CD4-positive, CD25-positive, alpha-beta regulatory T cell (primary cell): ENCODE data around the gene SSR4. TPM values are rescaled to one million over a fixed set of nuclear protein-coding genes. Genes with fewer than 3 reads are reported as not detected.

ENCODE experiments used
- ATAC-seq, 2 donors: fragments of 150-1000 bp; cut with Tn5 transposase; one replicate each; pipeline ENCODE4 v1.10.0; 2021; ENCODE audit warnings: low read depth in 2 of 2, moderate number of reproducible peaks in 2 of 2, moderate library complexity in 1 of 2
- DNase-seq, 3 donors: peaks; one replicate each; pipeline versions ENCODE4 v3.0.0 to v3.0.0-alpha.2; 2012 to 2022; ENCODE audit warnings: mixed read lengths in 1 of 3
- H3K27ac ChIP-seq: one replicate; pipeline ENCODE4 v1.7.0; 2013; ENCODE audit warnings: mild to moderate bottlenecking, low read length; ENCODE audit not compliant: insufficient read depth, poor library complexity, severe bottlenecking
- H3K27me3 ChIP-seq: one replicate; pipeline ENCODE4 v1.7.0; 2013; ENCODE audit warnings: low read length; ENCODE audit not compliant: control insufficient read depth, insufficient read depth
- H3K36me3 ChIP-seq: one replicate; pipeline ENCODE4 v1.7.0; 2013; ENCODE audit warnings: mild to moderate bottlenecking, low read length, moderate library complexity; ENCODE audit not compliant: control insufficient read depth, insufficient read depth
- H3K4me1 ChIP-seq: 2 replicates; pipeline ENCODE4 v1.7.0; 2013; ENCODE audit warnings: mild to moderate bottlenecking, low read length; ENCODE audit not compliant: insufficient read depth, control insufficient read depth, poor library complexity, severe bottlenecking
- H3K4me3 ChIP-seq: one replicate; pipeline ENCODE4 v1.7.0; 2013; ENCODE audit warnings: low read depth, mild to moderate bottlenecking, low read length, moderate library complexity
- H3K9me3 ChIP-seq, 2 experiments: 1 replicate in 1 of 2; 2 replicates in 1 of 2; pipeline ENCODE4 v1.7.0; 2013; ENCODE audit warnings: low read length in 2 of 2, mild to moderate bottlenecking in 1 of 2, moderate library complexity in 1 of 2; ENCODE audit not compliant: control insufficient read depth in 2 of 2
- H3K27ac Mint-ChIP-seq, 3 donors: one replicate each; pipeline ENCODE4 v1.8.0; 2020 to 2022; ENCODE audit warnings: mild to moderate bottlenecking in 3 of 3, mixed read lengths in 3 of 3, moderate library complexity in 2 of 3
- H3K27me3 Mint-ChIP-seq: one replicate; pipeline ENCODE4 v1.8.0; 2022; ENCODE audit warnings: mild to moderate bottlenecking, mixed read lengths
- H3K36me3 Mint-ChIP-seq: one replicate; pipeline ENCODE4 v1.8.0; 2020; ENCODE audit warnings: mixed read lengths
- H3K4me1 Mint-ChIP-seq, 4 donors: one replicate each; pipeline ENCODE4 v1.8.0; 2020 to 2022; ENCODE audit warnings: mixed read lengths in 4 of 4, mild to moderate bottlenecking in 1 of 4
- H3K4me3 Mint-ChIP-seq, 4 donors: one replicate each; pipeline ENCODE4 v1.8.0; 2020 to 2022; ENCODE audit warnings: mild to moderate bottlenecking in 4 of 4, mixed read lengths in 4 of 4, moderate library complexity in 3 of 4
- H3K9me3 Mint-ChIP-seq, 7 donors: one replicate each; pipeline ENCODE4 v1.8.0; 2020 to 2022; ENCODE audit warnings: mixed read lengths in 7 of 7, mild to moderate bottlenecking in 3 of 7, moderate library complexity in 2 of 7
- polyA plus RNA-seq, 4 donors: library from polyadenylated mRNA; unstranded; fragments of 300-500 nt; fragmentation: Illumina TruSeq; gene quantifications; one replicate each; pipeline ENCODE4 v1.2.3, GENCODE V29; 2021
- total RNA-seq: library from RNA; stranded (reverse); gene quantifications from one replicate; pipeline ENCODE4 v1.2.3, GENCODE V29; 2022

The SSR4 gene
- total and polyA plus RNA-seq, 5 donors from 2014 or later: 155 to 475 (median 411) TPM

GRCh38 chrX:153761863-153762262, 32.6 kb upstream of the SSR4 start:
- Mint-ChIP-seq H3K4me1 (peaks cover 0 to 4% (median 0%) of the 10 kb centered on the region in 4 donors), H3K9me3 (no peaks in the 10 kb centered on the region), H3K27ac (no peak overlapping the region), H3K27me3 (no peaks in the 10 kb centered on the region), H3K4me3 (no peak overlapping the region), H3K36me3 (no peaks in the 10 kb centered on the region)
- Histone ChIP-seq H3K4me1 (no peaks in the 10 kb centered on the region), H3K27me3 (no peaks in the 10 kb centered on the region), H3K9me3 (no peaks in the 10 kb centered on the region), H3K4me3 (no peak overlapping the region), H3K27ac (no peak overlapping the region), H3K36me3 (no peaks in the 10 kb centered on the region)
- DNase-seq (no peak), ATAC-seq (no peak)

- no peak for ATAC-seq
- Histone ChIP-seq H3K9me3 (no peaks in the 10 kb centered on the region), H3K36me3 (no peaks in the 10 kb centered on the region), H3K27me3 (no peaks in the 10 kb centered on the region), H3K27ac (no peak overlapping the region), H3K4me3 (no peak overlapping the region), H3K4me1 (no peaks in the 10 kb centered on the region)
- Mint-ChIP-seq H3K4me1 (peaks cover 0 to 4% (median 0%) of the 10 kb centered on the region in 4 donors), H3K4me3 (no peak overlapping the region), H3K27me3 (no peaks in the 10 kb centered on the region), H3K36me3 (no peaks in the 10 kb centered on the region), H3K9me3 (no peaks in the 10 kb centered on the region), H3K27ac (peak overlapping the region in 1 of 3 donors; percentile 43)
- no peak for DNase-seq
These were observed 31.8 kb upstream of the SSR4 start for GRCh38 chrX:153762626-153763173.

GRCh38 chrX:153763298-153763932, 31.1 kb upstream of the SSR4 start:
- DNase-seq (no peak), ATAC-seq (no peak)
- H3K27me3 Mint-ChIP-seq: no peaks in the 10 kb centered on the region
- no peak overlapping the region for H3K27ac ChIP-seq
- H3K4me1 Mint-ChIP-seq: peaks cover 0 to 4% (median 0%) of the 10 kb centered on the region in 4 donors
- H3K27me3 ChIP-seq: no peaks in the 10 kb centered on the region
- H3K4me1 ChIP-seq: no peaks in the 10 kb centered on the region
- no peaks in the 10 kb centered on the region for H3K9me3 Mint-ChIP-seq
- H3K36me3 ChIP-seq: no peaks in the 10 kb centered on the region
- H3K9me3 ChIP-seq: no peaks in the 10 kb centered on the region
- no peaks in the 10 kb centered on the region for H3K36me3 Mint-ChIP-seq
- H3K4me3 ChIP-seq: no peak overlapping the region
- no peak overlapping the region for H3K27ac Mint-ChIP-seq
- H3K4me3 Mint-ChIP-seq: no peak overlapping the region

- Histone ChIP-seq H3K27me3 (no peaks in the 10 kb centered on the region), H3K9me3 (no peaks in the 10 kb centered on the region), H3K4me3 (no peak within 1 kb of the TSS), H3K27ac (no peak within 1 kb of the TSS), H3K4me1 (no peaks in the 10 kb centered on the region), H3K36me3 (no peaks in the 10 kb centered on the region)
- H3K36me3 Mint-ChIP-seq: no peaks in the 10 kb centered on the region
- H3K4me1 Mint-ChIP-seq: peaks cover 0 to 4% (median 0%) of the 10 kb centered on the region in 4 donors
- no peaks in the 10 kb centered on the region for H3K9me3 Mint-ChIP-seq
- no peaks in the 10 kb centered on the region for H3K27me3 Mint-ChIP-seq
- peak within 1 kb of the TSS in 1 of 4 donors; percentile 13 for H3K4me3 Mint-ChIP-seq
- DNase-seq: peak; percentile 64 to 71 (median 67)
- no peak within 1 kb of the TSS for H3K27ac Mint-ChIP-seq
- ATAC-seq: peak; percentile 77 to 85
These were observed 30.3 kb upstream of the SSR4 start, which contains the start of gene PLXNB3 for GRCh38 chrX:153763989-153764755. TSS of gene PLXNB3 (plus strand) at chrX:153764249. CDS start at chrX:153765536, 1,287 bp downstream.

- Histone ChIP-seq H3K27ac (no peak overlapping the region), H3K4me1 (no peaks in the 10 kb centered on the region), H3K27me3 (no peaks in the 10 kb centered on the region), H3K4me3 (no peak overlapping the region), H3K36me3 (no peaks in the 10 kb centered on the region), H3K9me3 (no peaks in the 10 kb centered on the region)
- ATAC-seq (no peak), DNase-seq (no peak)
- Mint-ChIP-seq H3K27ac (no peak overlapping the region), H3K36me3 (no peaks in the 10 kb centered on the region), H3K4me1 (peaks cover 0 to 4% (median 0%) of the 10 kb centered on the region in 4 donors), H3K4me3 (no peak overlapping the region), H3K9me3 (no peaks in the 10 kb centered on the region), H3K27me3 (no peaks in the 10 kb centered on the region)
These were observed 29.7 kb upstream of the SSR4 start for GRCh38 chrX:153764786-153765137.

GRCh38 chrX:153765138-153766079, 29.1 kb upstream of the SSR4 start:
- Mint-ChIP-seq H3K27ac (no peak overlapping the region), H3K4me3 (no peak overlapping the region), H3K27me3 (no peaks in the 10 kb centered on the region), H3K36me3 (no peaks in the 10 kb centered on the region), H3K9me3 (no peaks in the 10 kb centered on the region), H3K4me1 (peaks cover 0 to 4% (median 0%) of the 10 kb centered on the region in 4 donors)
- Histone ChIP-seq H3K27me3 (no peaks in the 10 kb centered on the region), H3K4me1 (no peaks in the 10 kb centered on the region), H3K36me3 (no peaks in the 10 kb centered on the region), H3K4me3 (no peak overlapping the region), H3K9me3 (no peaks in the 10 kb centered on the region), H3K27ac (no peak overlapping the region)
- ATAC-seq (no peak), DNase-seq (no peak)

- peaks cover 0 to 4% (median 0%) of the 10 kb centered on the region in 4 donors for H3K4me1 Mint-ChIP-seq
- Histone ChIP-seq H3K27me3 (no peaks in the 10 kb centered on the region), H3K27ac (no peak overlapping the region), H3K36me3 (no peaks in the 10 kb centered on the region), H3K4me3 (no peak overlapping the region), H3K9me3 (no peaks in the 10 kb centered on the region), H3K4me1 (no peaks in the 10 kb centered on the region)
- no peaks in the 10 kb centered on the region for H3K27me3 Mint-ChIP-seq
- H3K27ac Mint-ChIP-seq: no peak overlapping the region
- no peak for ATAC-seq
- H3K36me3 Mint-ChIP-seq: no peaks in the 10 kb centered on the region
- peak overlapping the region in 1 of 4 donors; percentile 15 for H3K4me3 Mint-ChIP-seq
- no peak for DNase-seq
- H3K9me3 Mint-ChIP-seq: no peaks in the 10 kb centered on the region
These were observed 28.2 kb upstream of the SSR4 start for GRCh38 chrX:153766098-153766817.
